BLaER1 (cell line): ENCODE measurements around the gene C22orf42.
A peak's percentile ranks its signal among the peaks of the same experiment; 100 is the strongest.
"Not testable (repeated sequence)": the region's sequence is repeated elsewhere in the genome, so short reads cannot be mapped to it uniquely, and the experiment has no call there.

ENCODE experiments used
- H3K27ac ChIP-seq: shearing (Covaris generic); formaldehyde crosslinking; 2 replicates; pipeline ENCODE4 v1.8.1; 2022
- H3K27me3 ChIP-seq: shearing (Covaris generic); formaldehyde crosslinking; 2 replicates; pipeline ENCODE4 v1.8.1; 2022
- H3K36me3 ChIP-seq: shearing (Covaris generic); formaldehyde crosslinking; 2 replicates; pipeline ENCODE4 v1.8.1; 2022
- H3K4me1 ChIP-seq: shearing (Covaris generic); formaldehyde crosslinking; 2 replicates; pipeline ENCODE4 v1.8.1; 2022
- H3K4me2 ChIP-seq: shearing (Covaris generic); formaldehyde crosslinking; 2 replicates; pipeline ENCODE4 v1.8.1; 2022
- H3K4me3 ChIP-seq: shearing (Covaris generic); formaldehyde crosslinking; 2 replicates; pipeline ENCODE4 v1.8.1; 2022
- H3K9ac ChIP-seq: shearing (Covaris generic); formaldehyde crosslinking; 2 replicates; pipeline ENCODE4 v1.8.1; 2022
- H3K9me3 ChIP-seq: shearing (Covaris generic); formaldehyde crosslinking; 2 replicates; pipeline ENCODE4 v1.8.1; 2022
- H4K20me1 ChIP-seq: shearing (Covaris generic); formaldehyde crosslinking; 2 replicates; pipeline ENCODE4 v1.8.1; 2022
- Cebpa-rat ChIP-seq: shearing (Covaris generic); IDR thresholded peaks from 2 replicates; pipeline ENCODE4 v1.8.1; 2022

The C22orf42 gene

GRCh38 chr22:32147128-32147527, 12.0 kb downstream of the C22orf42 start:
- not testable (repeated sequence) for H3K4me2 ChIP-seq, H3K4me3 ChIP-seq, H3K36me3 ChIP-seq, H3K9me3 ChIP-seq, H3K27ac ChIP-seq, H3K27me3 ChIP-seq, H4K20me1 ChIP-seq, H3K9ac ChIP-seq
- H3K4me1 ChIP-seq: peaks cover 13% of the 10 kb centered on the region

- peaks cover 8% of the 10 kb centered on the region for H3K9me3 ChIP-seq
- no peak overlapping the region for H3K4me2 ChIP-seq
- H4K20me1 ChIP-seq: no peaks in the 10 kb centered on the region
- H3K4me1 ChIP-seq: peaks cover 13% of the 10 kb centered on the region
- no peaks in the 10 kb centered on the region for H3K27me3 ChIP-seq
- no peak overlapping the region for H3K27ac ChIP-seq
- H3K36me3 ChIP-seq: no peaks in the 10 kb centered on the region
- no peak overlapping the region for H3K4me3 ChIP-seq
- peak; percentile 58; the same call in 1 of the 2 replicates for TF ChIP-seq Cebpa-rat
- no peak overlapping the region for H3K9ac ChIP-seq
These were observed 14.4 kb downstream of the C22orf42 start for GRCh38 chr22:32144496-32145274.

- peaks cover 8% of the 10 kb centered on the region for H3K9me3 ChIP-seq
These were observed 16.5 kb downstream of the C22orf42 start for GRCh38 chr22:32142600-32142999.

GRCh38 chr22:32140688-32141087, 18.4 kb downstream of the C22orf42 start:
- not testable (repeated sequence) for H3K9me3 ChIP-seq, H3K9ac ChIP-seq, H3K4me3 ChIP-seq, H3K27me3 ChIP-seq, H3K27ac ChIP-seq, H4K20me1 ChIP-seq, H3K4me2 ChIP-seq, H3K36me3 ChIP-seq
- H3K4me1 ChIP-seq: peaks cover 29% of the 10 kb centered on the region

More at GRCh38 chr22:32142600-32142999, 16.5 kb downstream of the C22orf42 start:
- Histone ChIP-seq H3K4me3 (no peak overlapping the region), H3K27ac (no peak overlapping the region), H3K4me2 (no peak overlapping the region), H3K4me1 (peaks cover 21% of the 10 kb centered on the region), H4K20me1 (no peaks in the 10 kb centered on the region), H3K27me3 (no peaks in the 10 kb centered on the region), H3K9ac (no peak overlapping the region), H3K36me3 (no peaks in the 10 kb centered on the region)
- TF ChIP-seq Cebpa-rat: no peak

- peak overlapping the region; percentile 54 for H3K4me3 ChIP-seq
- H4K20me1 ChIP-seq, H3K9me3 ChIP-seq, H3K9ac ChIP-seq, H3K36me3 ChIP-seq, H3K27me3 ChIP-seq, H3K27ac ChIP-seq: not testable (repeated sequence)
- H3K4me1 ChIP-seq: peaks cover 22% of the 10 kb centered on the region
- peak overlapping the region; percentile 79 for H3K4me2 ChIP-seq
These were observed 20.5 kb downstream of the C22orf42 start for GRCh38 chr22:32138576-32138975.

GRCh38 chr22:32137731-32138324, 21.3 kb downstream of the C22orf42 start:
- H3K4me1 ChIP-seq: peaks cover 22% of the 10 kb centered on the region
- not testable (repeated sequence) for H3K9me3 ChIP-seq, H3K27me3 ChIP-seq, H3K36me3 ChIP-seq, H4K20me1 ChIP-seq
- H3K9ac ChIP-seq: peak overlapping the region; percentile 41; the same call in 1 of the 2 replicates
- peak overlapping the region; percentile 79 for H3K4me2 ChIP-seq
- H3K4me3 ChIP-seq: peak overlapping the region; percentile 54
- peak overlapping the region; percentile 61 for H3K27ac ChIP-seq

GRCh38 chr22:32136881-32137280, 22.2 kb downstream of the C22orf42 start:
- H3K4me1 ChIP-seq: peaks cover 16% of the 10 kb centered on the region

GRCh38 chr22:32135958-32136357, 23.1 kb downstream of the C22orf42 start:
- H3K36me3 ChIP-seq, H3K9me3 ChIP-seq, H3K4me3 ChIP-seq, H3K27ac ChIP-seq, H3K4me2 ChIP-seq, H4K20me1 ChIP-seq, H3K9ac ChIP-seq, H3K27me3 ChIP-seq: not testable (repeated sequence)
- peaks cover 16% of the 10 kb centered on the region for H3K4me1 ChIP-seq

More at GRCh38 chr22:32136881-32137280, 22.2 kb downstream of the C22orf42 start:
- H3K9me3 ChIP-seq, H3K4me3 ChIP-seq, H3K4me2 ChIP-seq, H3K27me3 ChIP-seq, H3K36me3 ChIP-seq, H4K20me1 ChIP-seq, H3K27ac ChIP-seq, H3K9ac ChIP-seq: not testable (repeated sequence)

- not testable (repeated sequence) for H3K4me3 ChIP-seq, H4K20me1 ChIP-seq, H3K27me3 ChIP-seq, H3K4me2 ChIP-seq, H3K9ac ChIP-seq, H3K36me3 ChIP-seq, H3K9me3 ChIP-seq, H3K27ac ChIP-seq
- H3K4me1 ChIP-seq: peaks cover 16% of the 10 kb centered on the region
These were observed 24.3 kb downstream of the C22orf42 start for GRCh38 chr22:32134796-32135195.

- no peak overlapping the region for H3K4me3 ChIP-seq
- TF ChIP-seq Cebpa-rat: no peak
- no peak overlapping the region for H3K9ac ChIP-seq
- H3K9me3 ChIP-seq: no peaks in the 10 kb centered on the region
- H3K36me3 ChIP-seq: no peaks in the 10 kb centered on the region
- H4K20me1 ChIP-seq: no peaks in the 10 kb centered on the region
- no peak overlapping the region for H3K4me2 ChIP-seq
- H3K27me3 ChIP-seq: no peaks in the 10 kb centered on the region
- H3K4me1 ChIP-seq: peaks cover 9% of the 10 kb centered on the region
- H3K27ac ChIP-seq: no peak overlapping the region
These were observed 26.3 kb downstream of the C22orf42 start for GRCh38 chr22:32132783-32133182.

GRCh38 chr22:32132126-32132525, 27.0 kb downstream of the C22orf42 start:
- H3K27me3 ChIP-seq: no peaks in the 10 kb centered on the region
- no peaks in the 10 kb centered on the region for H3K9me3 ChIP-seq
- H3K9ac ChIP-seq: no peak overlapping the region
- no peak overlapping the region for H3K27ac ChIP-seq
- H3K4me2 ChIP-seq: no peak overlapping the region
- H3K4me3 ChIP-seq: no peak overlapping the region
- H4K20me1 ChIP-seq: no peaks in the 10 kb centered on the region
- H3K36me3 ChIP-seq: no peaks in the 10 kb centered on the region
- H3K4me1 ChIP-seq: peaks cover 3% of the 10 kb centered on the region
- TF ChIP-seq Cebpa-rat: no peak
